GM12878 (cell line): ENCODE measurements around the gene MFSD1. TPM values are rescaled to one million over a fixed set of nuclear protein-coding genes. Genes with fewer than 3 reads are reported as not detected.

Experiments
- ASH2L ChIP-seq: fragments of 300-600, 200-600 bp; sonication (generic); IDR thresholded peaks from 2 replicates; pipeline ENCODE4 v1.6.1; 2017; ENCODE audit warnings: low read depth, mild to moderate bottlenecking, borderline replicate concordance
- BHLHE40 ChIP-seq, 2 experiments: fragments of 450-650 bp in 1 of 2; IDR thresholded peaks; 2 replicates each; pipeline ENCODE4 v1.6.1; 2011 to 2017; ENCODE audit warnings: low read depth in 2 of 2, borderline replicate concordance in 1 of 2, improper control_type of control experiment in 1 of 2, low read length in 1 of 2, mild to moderate bottlenecking in 1 of 2
- CHD1 ChIP-seq: IDR thresholded peaks from 2 replicates; pipeline ENCODE4 v1.6.1; 2012; ENCODE audit warnings: low read depth, low read length, improper control_type of control experiment
- CHD4 ChIP-seq: fragments of 200-600 bp; sonication (generic); IDR thresholded peaks from 2 replicates; pipeline ENCODE4 v1.6.1; 2016; ENCODE audit warnings: mild to moderate bottlenecking
- CREM ChIP-seq: IDR thresholded peaks from 2 replicates; pipeline ENCODE4 v1.6.1; 2014; ENCODE audit warnings: antibody characterized with exemption, low read depth
- FOXK2 ChIP-seq: fragments of 450-650 bp; IDR thresholded peaks from 2 replicates; pipeline ENCODE4 v1.6.1; 2017; ENCODE audit warnings: mild to moderate bottlenecking, moderate library complexity
- HDAC6 ChIP-seq: fragments of 200-600 bp; sonication (generic); IDR thresholded peaks from one replicate; pipeline ENCODE4 v1.8.0; 2017; ENCODE audit warnings: antibody characterized with exemption; ENCODE audit not compliant: unreplicated experiment
- MXI1 ChIP-seq: fragments of 150-350 bp; IDR thresholded peaks from 2 replicates; pipeline ENCODE4 v1.6.1; 2011; ENCODE audit warnings: low read depth, mild to moderate bottlenecking, inconsistent platforms, low read length, improper control_type of control experiment
- NFIC ChIP-seq: IDR thresholded peaks from 2 replicates; pipeline ENCODE4 v1.6.1; 2012; ENCODE audit warnings: low read depth, mild to moderate bottlenecking, inconsistent platforms, low read length, moderate library complexity
- RAD21 ChIP-seq: IDR thresholded peaks from 2 replicates; pipeline ENCODE4 v1.6.1; 2011; ENCODE audit warnings: mild to moderate bottlenecking, low read depth, low read length, moderate library complexity; ENCODE audit not compliant: insufficient read depth
- polyA plus RNA-seq, 11 experiments: library from polyadenylated mRNA; depleted of rRNA in 4 of 11; unstranded in 6 of 11; stranded (reverse) in 5 of 11; fragments of >200 nt; fragmentation: Nextera tagmentation in 4 of 11; fragmentation: Illumina TruSeq in 1 of 11; extraction: Ambion mirVana in 4 of 11; extraction: Trizol in 1 of 11; gene quantifications; 1 replicate in 1 of 11; 2 replicates in 10 of 11; pipeline versions ENCODE4 v1.2.1 to v1.2.3, GENCODE V29; 2011 to 2016; ENCODE audit warnings: inconsistent platforms in 2 of 11, missing spikeins in 2 of 11, low read depth in 1 of 11
- total RNA-seq, 4 experiments: library from RNA; depleted of rRNA in 3 of 4; stranded (reverse); fragments of >200 nt in 3 of 4; fragmentation: Illumina TruSeq in 1 of 4; extraction: Trizol in 1 of 4; gene quantifications; 2 replicates each; pipeline versions ENCODE4 v1.2.1 to v1.2.3, GENCODE V29; 2013 to 2021
- TF ChIP-seq, protein P1 (sequence below): IDR thresholded peaks from 2 replicates; pipeline ENCODE4 v1.6.1; 2012; ENCODE audit warnings: mild to moderate bottlenecking, low read depth, low read length
- TF ChIP-seq, protein P2 (sequence below): IDR thresholded peaks from 2 replicates; pipeline ENCODE4 v1.6.1; 2011; ENCODE audit warnings: low read depth, low read length, improper control_type of control experiment, borderline replicate concordance
- TF ChIP-seq, protein P3 (sequence below): fragments of 450-650 bp; IDR thresholded peaks from 2 replicates; pipeline ENCODE4 v1.6.1; 2017; ENCODE audit warnings: mild to moderate bottlenecking, moderate library complexity
- TF ChIP-seq, protein P4 (sequence below): fragments of 450-650 bp; IDR thresholded peaks from 2 replicates; pipeline ENCODE4 v1.6.1; 2016; ENCODE audit warnings: mild to moderate bottlenecking
- TF ChIP-seq, protein P5 (sequence below): fragments of 450-650 bp; formaldehyde crosslinking; IDR thresholded peaks from 2 replicates; pipeline ENCODE4 v1.5.0; 2022; ENCODE audit warnings: mild to moderate bottlenecking, missing genetic modification characterization

Gene MFSD1
- total and polyA plus RNA-seq, 10 of the 15 experiments (the other 5 are each of a cell fraction or from before 2014, with no cell fraction given), result 7.3 to 41.7 (median 28.6) TPM

DNA sequence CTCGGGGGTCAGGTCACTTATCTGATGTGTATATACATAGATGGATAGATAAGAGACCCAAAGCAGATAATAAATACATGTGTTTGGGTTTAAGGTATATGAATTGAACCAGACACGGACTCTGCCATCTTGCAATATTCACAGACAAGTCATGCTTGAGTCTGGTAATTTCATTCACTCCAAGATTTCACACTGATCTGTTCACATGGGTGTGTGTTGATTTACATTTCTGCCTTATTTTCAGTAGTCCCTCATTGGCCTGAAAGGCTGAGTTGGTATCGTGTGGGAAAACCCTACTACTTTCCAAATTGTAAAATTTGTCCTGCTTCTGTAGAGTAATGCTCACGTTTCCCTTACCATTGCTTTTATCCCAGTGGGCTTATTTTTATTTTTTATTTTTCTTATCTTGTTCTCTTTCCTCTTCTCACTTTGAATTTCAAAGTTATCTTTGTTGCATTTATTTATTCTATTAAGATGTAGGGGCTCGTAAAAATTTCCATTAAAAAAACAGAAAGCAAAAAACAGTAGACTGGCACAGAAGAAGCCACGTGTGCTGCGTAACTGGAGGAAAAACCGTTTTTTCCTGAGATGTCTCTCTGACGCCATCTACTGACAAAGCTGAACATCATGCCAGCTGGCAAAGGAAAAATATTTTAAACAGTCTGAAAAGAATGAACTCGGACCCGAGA, 10.8 kb upstream of the MFSD1 start (continued):
- TF ChIP-seq, protein P1, sequence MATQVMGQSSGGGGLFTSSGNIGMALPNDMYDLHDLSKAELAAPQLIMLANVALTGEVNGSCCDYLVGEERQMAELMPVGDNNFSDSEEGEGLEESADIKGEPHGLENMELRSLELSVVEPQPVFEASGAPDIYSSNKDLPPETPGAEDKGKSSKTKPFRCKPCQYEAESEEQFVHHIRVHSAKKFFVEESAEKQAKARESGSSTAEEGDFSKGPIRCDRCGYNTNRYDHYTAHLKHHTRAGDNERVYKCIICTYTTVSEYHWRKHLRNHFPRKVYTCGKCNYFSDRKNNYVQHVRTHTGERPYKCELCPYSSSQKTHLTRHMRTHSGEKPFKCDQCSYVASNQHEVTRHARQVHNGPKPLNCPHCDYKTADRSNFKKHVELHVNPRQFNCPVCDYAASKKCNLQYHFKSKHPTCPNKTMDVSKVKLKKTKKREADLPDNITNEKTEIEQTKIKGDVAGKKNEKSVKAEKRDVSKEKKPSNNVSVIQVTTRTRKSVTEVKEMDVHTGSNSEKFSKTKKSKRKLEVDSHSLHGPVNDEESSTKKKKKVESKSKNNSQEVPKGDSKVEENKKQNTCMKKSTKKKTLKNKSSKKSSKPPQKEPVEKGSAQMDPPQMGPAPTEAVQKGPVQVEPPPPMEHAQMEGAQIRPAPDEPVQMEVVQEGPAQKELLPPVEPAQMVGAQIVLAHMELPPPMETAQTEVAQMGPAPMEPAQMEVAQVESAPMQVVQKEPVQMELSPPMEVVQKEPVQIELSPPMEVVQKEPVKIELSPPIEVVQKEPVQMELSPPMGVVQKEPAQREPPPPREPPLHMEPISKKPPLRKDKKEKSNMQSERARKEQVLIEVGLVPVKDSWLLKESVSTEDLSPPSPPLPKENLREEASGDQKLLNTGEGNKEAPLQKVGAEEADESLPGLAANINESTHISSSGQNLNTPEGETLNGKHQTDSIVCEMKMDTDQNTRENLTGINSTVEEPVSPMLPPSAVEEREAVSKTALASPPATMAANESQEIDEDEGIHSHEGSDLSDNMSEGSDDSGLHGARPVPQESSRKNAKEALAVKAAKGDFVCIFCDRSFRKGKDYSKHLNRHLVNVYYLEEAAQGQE, result no peak
- TF ChIP-seq, protein P2, sequence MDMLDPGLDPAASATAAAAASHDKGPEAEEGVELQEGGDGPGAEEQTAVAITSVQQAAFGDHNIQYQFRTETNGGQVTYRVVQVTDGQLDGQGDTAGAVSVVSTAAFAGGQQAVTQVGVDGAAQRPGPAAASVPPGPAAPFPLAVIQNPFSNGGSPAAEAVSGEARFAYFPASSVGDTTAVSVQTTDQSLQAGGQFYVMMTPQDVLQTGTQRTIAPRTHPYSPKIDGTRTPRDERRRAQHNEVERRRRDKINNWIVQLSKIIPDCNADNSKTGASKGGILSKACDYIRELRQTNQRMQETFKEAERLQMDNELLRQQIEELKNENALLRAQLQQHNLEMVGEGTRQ, result peak; percentile 24; the same call in 1 of the 2 replicates
- TF ChIP-seq CHD4 (no peak), BHLHE40 (IDR thresholded peaks at IDR 0.05; ENCODE audit: borderline replicate concordance in 1 of 2, low read depth in 2 of 2, low read length in 1 of 2) (peak in 1 of 2 experiments; percentile 44; a peak in 1 of 4 replicates), ASH2L (no peak), CHD1 (no peak), RAD21 (peak; percentile 92), CREM (no peak), FOXK2 (no peak), NFIC (no peak), MXI1 (peak; percentile 73; the same call in 1 of the 2 replicates), HDAC6 (no peak)
- TF ChIP-seq, protein P3, sequence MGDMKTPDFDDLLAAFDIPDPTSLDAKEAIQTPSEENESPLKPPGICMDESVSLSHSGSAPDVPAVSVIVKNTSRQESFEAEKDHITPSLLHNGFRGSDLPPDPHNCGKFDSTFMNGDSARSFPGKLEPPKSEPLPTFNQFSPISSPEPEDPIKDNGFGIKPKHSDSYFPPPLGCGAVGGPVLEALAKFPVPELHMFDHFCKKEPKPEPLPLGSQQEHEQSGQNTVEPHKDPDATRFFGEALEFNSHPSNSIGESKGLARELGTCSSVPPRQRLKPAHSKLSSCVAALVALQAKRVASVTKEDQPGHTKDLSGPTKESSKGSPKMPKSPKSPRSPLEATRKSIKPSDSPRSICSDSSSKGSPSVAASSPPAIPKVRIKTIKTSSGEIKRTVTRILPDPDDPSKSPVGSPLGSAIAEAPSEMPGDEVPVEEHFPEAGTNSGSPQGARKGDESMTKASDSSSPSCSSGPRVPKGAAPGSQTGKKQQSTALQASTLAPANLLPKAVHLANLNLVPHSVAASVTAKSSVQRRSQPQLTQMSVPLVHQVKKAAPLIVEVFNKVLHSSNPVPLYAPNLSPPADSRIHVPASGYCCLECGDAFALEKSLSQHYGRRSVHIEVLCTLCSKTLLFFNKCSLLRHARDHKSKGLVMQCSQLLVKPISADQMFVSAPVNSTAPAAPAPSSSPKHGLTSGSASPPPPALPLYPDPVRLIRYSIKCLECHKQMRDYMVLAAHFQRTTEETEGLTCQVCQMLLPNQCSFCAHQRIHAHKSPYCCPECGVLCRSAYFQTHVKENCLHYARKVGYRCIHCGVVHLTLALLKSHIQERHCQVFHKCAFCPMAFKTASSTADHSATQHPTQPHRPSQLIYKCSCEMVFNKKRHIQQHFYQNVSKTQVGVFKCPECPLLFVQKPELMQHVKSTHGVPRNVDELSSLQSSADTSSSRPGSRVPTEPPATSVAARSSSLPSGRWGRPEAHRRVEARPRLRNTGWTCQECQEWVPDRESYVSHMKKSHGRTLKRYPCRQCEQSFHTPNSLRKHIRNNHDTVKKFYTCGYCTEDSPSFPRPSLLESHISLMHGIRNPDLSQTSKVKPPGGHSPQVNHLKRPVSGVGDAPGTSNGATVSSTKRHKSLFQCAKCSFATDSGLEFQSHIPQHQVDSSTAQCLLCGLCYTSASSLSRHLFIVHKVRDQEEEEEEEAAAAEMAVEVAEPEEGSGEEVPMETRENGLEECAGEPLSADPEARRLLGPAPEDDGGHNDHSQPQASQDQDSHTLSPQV, result no peak
- TF ChIP-seq, protein P4, sequence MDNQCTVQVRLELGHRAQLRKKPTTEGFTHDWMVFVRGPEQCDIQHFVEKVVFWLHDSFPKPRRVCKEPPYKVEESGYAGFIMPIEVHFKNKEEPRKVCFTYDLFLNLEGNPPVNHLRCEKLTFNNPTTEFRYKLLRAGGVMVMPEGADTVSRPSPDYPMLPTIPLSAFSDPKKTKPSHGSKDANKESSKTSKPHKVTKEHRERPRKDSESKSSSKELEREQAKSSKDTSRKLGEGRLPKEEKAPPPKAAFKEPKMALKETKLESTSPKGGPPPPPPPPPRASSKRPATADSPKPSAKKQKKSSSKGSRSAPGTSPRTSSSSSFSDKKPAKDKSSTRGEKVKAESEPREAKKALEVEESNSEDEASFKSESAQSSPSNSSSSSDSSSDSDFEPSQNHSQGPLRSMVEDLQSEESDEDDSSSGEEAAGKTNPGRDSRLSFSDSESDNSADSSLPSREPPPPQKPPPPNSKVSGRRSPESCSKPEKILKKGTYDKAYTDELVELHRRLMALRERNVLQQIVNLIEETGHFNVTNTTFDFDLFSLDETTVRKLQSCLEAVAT, result no peak
- TF ChIP-seq, protein P5, sequence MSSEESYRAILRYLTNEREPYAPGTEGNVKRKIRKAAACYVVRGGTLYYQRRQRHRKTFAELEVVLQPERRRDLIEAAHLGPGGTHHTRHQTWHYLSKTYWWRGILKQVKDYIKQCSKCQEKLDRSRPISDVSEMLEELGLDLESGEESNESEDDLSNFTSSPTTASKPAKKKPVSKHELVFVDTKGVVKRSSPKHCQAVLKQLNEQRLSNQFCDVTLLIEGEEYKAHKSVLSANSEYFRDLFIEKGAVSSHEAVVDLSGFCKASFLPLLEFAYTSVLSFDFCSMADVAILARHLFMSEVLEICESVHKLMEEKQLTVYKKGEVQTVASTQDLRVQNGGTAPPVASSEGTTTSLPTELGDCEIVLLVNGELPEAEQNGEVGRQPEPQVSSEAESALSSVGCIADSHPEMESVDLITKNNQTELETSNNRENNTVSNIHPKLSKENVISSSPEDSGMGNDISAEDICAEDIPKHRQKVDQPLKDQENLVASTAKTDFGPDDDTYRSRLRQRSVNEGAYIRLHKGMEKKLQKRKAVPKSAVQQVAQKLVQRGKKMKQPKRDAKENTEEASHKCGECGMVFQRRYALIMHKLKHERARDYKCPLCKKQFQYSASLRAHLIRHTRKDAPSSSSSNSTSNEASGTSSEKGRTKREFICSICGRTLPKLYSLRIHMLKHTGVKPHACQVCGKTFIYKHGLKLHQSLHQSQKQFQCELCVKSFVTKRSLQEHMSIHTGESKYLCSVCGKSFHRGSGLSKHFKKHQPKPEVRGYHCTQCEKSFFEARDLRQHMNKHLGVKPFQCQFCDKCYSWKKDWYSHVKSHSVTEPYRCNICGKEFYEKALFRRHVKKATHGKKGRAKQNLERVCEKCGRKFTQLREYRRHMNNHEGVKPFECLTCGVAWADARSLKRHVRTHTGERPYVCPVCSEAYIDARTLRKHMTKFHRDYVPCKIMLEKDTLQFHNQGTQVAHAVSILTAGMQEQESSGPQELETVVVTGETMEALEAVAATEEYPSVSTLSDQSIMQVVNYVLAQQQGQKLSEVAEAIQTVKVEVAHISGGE (CRISPR knock-in tag), result no peak
